Testis (tissue), 3 donors: ENCODE results near the gene SPIRE1. TPM values are rescaled to one million over a fixed set of nuclear protein-coding genes. Genes with fewer than 3 reads are reported as not detected.
"Not testable (repeated sequence)": the region's sequence is repeated elsewhere in the genome, so short reads cannot be mapped to it uniquely, and the experiment has no call there.

ENCODE experiments used
- DNase-seq: peaks from one replicate; pipeline ENCODE4 v3.0.0-alpha.2; 2019
- H3K27ac ChIP-seq, 2 donors: fragments of 200-600 bp; sonication (generic); one replicate each; pipeline ENCODE4 v1.5.1; 2019
- H3K27me3 ChIP-seq: fragments of 200-600 bp; sonication (generic); one replicate; pipeline ENCODE4 v1.5.1; 2019
- H3K36me3 ChIP-seq: fragments of 200-600 bp; sonication (generic); one replicate; pipeline ENCODE4 v1.5.1; 2017; ENCODE audit warnings: low read depth; ENCODE audit errors: missing control alignments
- H3K4me1 ChIP-seq: fragments of 200-600 bp; sonication (generic); one replicate; pipeline ENCODE4 v1.5.1; 2019
- H3K4me3 ChIP-seq, 2 donors: fragments of 200-600 bp; sonication (generic); one replicate each; pipeline ENCODE4 v1.5.1; 2017 to 2019
- H3K9me3 ChIP-seq: fragments of 200-600 bp; sonication (generic); one replicate; pipeline ENCODE4 v1.5.1; 2017
- CTCF ChIP-seq, 3 experiments: fragments of 450-650 bp in 2 of 3; fragments of 200-600 bp in 1 of 3; sonication (generic) in 1 of 3; IDR thresholded peaks; one replicate each; pipeline ENCODE4 v1.5.1; 2016 to 2019; ENCODE audit warnings: antibody characterized with exemption in 3 of 3, mild to moderate bottlenecking in 2 of 3, moderate library complexity in 1 of 3
- POLR2A ChIP-seq: fragments of 450-650 bp; IDR thresholded peaks from one replicate; pipeline ENCODE4 v1.6.1; 2017; ENCODE audit warnings: antibody characterized with exemption, mild to moderate bottlenecking, moderate library complexity
- WGBS, 2 donors: methylation state at CpG; one replicate each; pipeline ENCODE4 v1.1.5; 2018; 5-methylcytosine and 5-hydroxymethylcytosine counted together
- intact Hi-C: fragments of 100-400 bp; cut with DNase I; formaldehyde crosslinking; loops from one replicate; pipeline ENCODE4 v1.15.1; 2023; ENCODE audit warnings: low total_unique reads
- polyA plus RNA-seq: library from polyadenylated mRNA; stranded (reverse); fragments of 350-450 nt; fragmentation: Illumina TruSeq; extraction: RNeasy Lipid Tissue Mini Kit (QIAGEN cat#74804); gene quantifications from one replicate; pipeline ENCODE4 v1.2.3, GENCODE V29; 2014; ENCODE audit warnings: low read depth, low replicate concordance; ENCODE audit not compliant: insufficient read depth
- total RNA-seq, 2 donors: library from RNA; depleted of rRNA; stranded (reverse); fragments of >200 nt; gene quantifications; one replicate each; pipeline ENCODE4 v1.2.3, GENCODE V29; 2016

The SPIRE1 gene
- total and polyA plus RNA-seq, 3 donors from 2014 or later = 46.8 to 83.5 (median 67.6) TPM

- Histone ChIP-seq H3K27ac (no peak overlapping the region), H3K9me3 (no peaks in the 10 kb centered on the region), H3K27me3 (no peaks in the 10 kb centered on the region), H3K4me1 (peaks cover 7% of the 10 kb centered on the region), H3K4me3 (peak overlapping the region; percentile 46 to 53), H3K36me3 (no peaks in the 10 kb centered on the region)
- peak; percentile 41 for DNase-seq
- 23 to 40% methylated on average over 7 to 27 of the region's 27 CpGs for WGBS, 2 donors
- no peak for TF ChIP-seq POLR2A
- no peak for TF ChIP-seq CTCF (IDR thresholded peaks at IDR 0.05)
- intact Hi-C loops = no loop called here
These were observed 237.0 kb downstream of the SPIRE1 start for GRCh38 chr18:12420821-12421421.

GRCh38 chr18:12417687-12418086 lies 240.2 kb downstream of the SPIRE1 start:
- intact Hi-C loops = no loop called here
- Histone ChIP-seq H3K9me3 (no peaks in the 10 kb centered on the region), H3K4me1 (peaks cover 7% of the 10 kb centered on the region), H3K36me3 (no peaks in the 10 kb centered on the region), H3K27ac (no peak overlapping the region), H3K4me3 (no peak overlapping the region), H3K27me3 (no peaks in the 10 kb centered on the region)
- TF ChIP-seq POLR2A (no peak), CTCF (IDR thresholded peaks at IDR 0.05) (no peak)
- no peak for DNase-seq
- 85 to 86% methylated on average over 4 of the region's 4 CpGs for WGBS, 2 donors

GRCh38 chr18:12416098-12416729 lies 241.7 kb downstream of the SPIRE1 start:
- Histone ChIP-seq H3K4me1 (peaks cover 6% of the 10 kb centered on the region), H3K9me3 (no peaks in the 10 kb centered on the region), H3K27ac (peak overlapping the region; percentile 0 to 70), H3K27me3 (no peaks in the 10 kb centered on the region), H3K4me3 (no peak overlapping the region), H3K36me3 (no peaks in the 10 kb centered on the region)
- no peak for TF ChIP-seq CTCF (IDR thresholded peaks at IDR 0.05)
- TF ChIP-seq POLR2A = no peak
- DNase-seq = no peak
- intact Hi-C loops = no loop called here
- WGBS, 2 donors = 80 to 87% methylated on average over 5 of the region's 5 CpGs

- Histone ChIP-seq H3K4me3 (no peak overlapping the region), H3K27me3 (no peaks in the 10 kb centered on the region), H3K4me1 (peaks cover 3% of the 10 kb centered on the region), H3K9me3 (no peaks in the 10 kb centered on the region), H3K27ac (no peak overlapping the region), H3K36me3 (no peaks in the 10 kb centered on the region)
- TF ChIP-seq CTCF (IDR thresholded peaks at IDR 0.05) (no peak), POLR2A (no peak)
- intact Hi-C loops = no loop called here
- 85 to 94% methylated on average over 3 of the region's 3 CpGs for WGBS, 2 donors
- no peak for DNase-seq
These were observed 246.5 kb downstream of the SPIRE1 start for GRCh38 chr18:12411456-12411855.

- H3K4me1 ChIP-seq, H3K27ac ChIP-seq, H3K36me3 ChIP-seq, H3K9me3 ChIP-seq, DNase-seq, H3K4me3 ChIP-seq, intact Hi-C loops, H3K27me3 ChIP-seq: not testable (repeated sequence)
- WGBS, 2 donors = 90 to 93% methylated on average over 9 of the region's 9 CpGs
These were observed 247.2 kb downstream of the SPIRE1 start for GRCh38 chr18:12410747-12411146.
